HepG2 (cell line): Measurements from ENCODE around the gene TOMM22. TPM values are rescaled to one million over a fixed set of nuclear protein-coding genes. Genes with fewer than 3 reads are reported as not detected.

Experiments used
- ATM ChIP-seq: fragments of 450-650 bp; IDR thresholded peaks from 2 replicates; pipeline ENCODE4 v1.7.1; 2017; ENCODE audit warnings: mild to moderate bottlenecking, borderline replicate concordance
- BORCS8-MEF2B ChIP-seq: sonication (generic); formaldehyde crosslinking; IDR thresholded peaks from 2 replicates; pipeline ENCODE4 v1.8.0; 2022; ENCODE audit warnings: mild to moderate bottlenecking, missing genetic modification reagents
- EHMT2 ChIP-seq: fragments of 200-600 bp; sonication (generic); IDR thresholded peaks from 2 replicates; pipeline ENCODE4 v1.7.0; 2017; ENCODE audit warnings: antibody characterized with exemption, low read depth, low read length, borderline replicate concordance
- GZF1 ChIP-seq: sonication (generic); formaldehyde crosslinking; IDR thresholded peaks from 2 replicates; pipeline ENCODE4 v1.5.1; 2020; ENCODE audit warnings: mild to moderate bottlenecking, missing genetic modification reagents
- KDM4B ChIP-seq: sonication (generic); formaldehyde crosslinking; IDR thresholded peaks from 2 replicates; pipeline ENCODE4 v1.4.0; 2020; ENCODE audit warnings: missing genetic modification reagents
- KLF15 ChIP-seq: sonication (generic); formaldehyde crosslinking; IDR thresholded peaks from 2 replicates; pipeline ENCODE4 v1.8.1; 2023; ENCODE audit warnings: borderline replicate concordance, mild to moderate bottlenecking, inconsistent platforms, missing genetic modification reagents, mixed read lengths
- MBD4 ChIP-seq: IDR thresholded peaks from 2 replicates; pipeline ENCODE4 v1.6.1; 2012; ENCODE audit warnings: low read length, inconsistent platforms, borderline replicate concordance
- ZNF333 ChIP-seq: sonication (generic); formaldehyde crosslinking; IDR thresholded peaks from 2 replicates; pipeline ENCODE4 v1.4.0; 2020; ENCODE audit warnings: mild to moderate bottlenecking, missing genetic modification reagents, borderline replicate concordance
- ZNF530 ChIP-seq: sonication (generic); formaldehyde crosslinking; IDR thresholded peaks from 2 replicates; pipeline ENCODE4 v1.5.0; 2020; ENCODE audit warnings: low read depth, mild to moderate bottlenecking, missing genetic modification reagents
- ZNF552 ChIP-seq: sonication (generic); formaldehyde crosslinking; IDR thresholded peaks from 2 replicates; pipeline ENCODE4 v1.9.0; 2022; ENCODE audit warnings: missing genetic modification reagents, mild to moderate bottlenecking, borderline replicate concordance
- ZNF746 ChIP-seq: sonication (generic); formaldehyde crosslinking; IDR thresholded peaks from 2 replicates; pipeline ENCODE4 v1.8.0; 2022; ENCODE audit warnings: mild to moderate bottlenecking, missing genetic modification reagents
- polyA plus RNA-seq, 8 experiments: library from polyadenylated mRNA; depleted of rRNA in 3 of 8; stranded (reverse) in 7 of 8; unstranded in 1 of 8; fragments of >200 nt; fragmentation: Illumina TruSeq in 4 of 8; extraction: Trizol in 4 of 8; gene quantifications; 2 replicates each; pipeline versions ENCODE4 v1.2.1 to v1.2.3, GENCODE V29; 2011 to 2016; ENCODE audit warnings: low read depth in 4 of 8, missing spikeins in 1 of 8, mixed read lengths in 1 of 8; ENCODE audit not compliant: insufficient read depth in 1 of 8
- total RNA-seq, 5 experiments: library from RNA; depleted of rRNA; stranded (reverse); fragments of >200 nt; fragmentation: Illumina TruSeq; extraction: Trizol; gene quantifications; 2 replicates each; pipeline ENCODE4 v1.2.3, GENCODE V29; 2016; ENCODE audit warnings: low read depth in 1 of 5
- TF ChIP-seq, protein P1 (sequence below): IDR thresholded peaks from 2 replicates; pipeline ENCODE4 v1.6.1; 2018; ENCODE audit warnings: missing genetic modification reagents
- TF ChIP-seq, protein P2 (sequence below): sonication (generic); formaldehyde crosslinking; conservative IDR thresholded peaks from 2 replicates; pipeline ENCODE4 v1.4.0; 2020; ENCODE audit warnings: missing genetic modification reagents
- TF ChIP-seq, protein P3 (sequence below): sonication (generic); formaldehyde crosslinking; conservative IDR thresholded peaks from 2 replicates; pipeline ENCODE4 v1.4.0; 2020; ENCODE audit warnings: missing genetic modification reagents
- TF ChIP-seq, protein P4 (sequence below): sonication (generic); formaldehyde crosslinking; IDR thresholded peaks from 2 replicates; pipeline ENCODE4 v1.9.0; 2021; ENCODE audit warnings: mild to moderate bottlenecking, missing genetic modification reagents
- TF ChIP-seq, protein P5 (sequence below): sonication (generic); formaldehyde crosslinking; IDR thresholded peaks from 2 replicates; pipeline ENCODE4 v1.4.0; 2020; ENCODE audit warnings: missing genetic modification reagents

The TOMM22 gene
- total and polyA plus RNA-seq, 2 of the 13 experiments (the other 11 are each of a cell fraction or from before 2014, with no cell fraction given) = 46.9 to 118 TPM

DNA sequence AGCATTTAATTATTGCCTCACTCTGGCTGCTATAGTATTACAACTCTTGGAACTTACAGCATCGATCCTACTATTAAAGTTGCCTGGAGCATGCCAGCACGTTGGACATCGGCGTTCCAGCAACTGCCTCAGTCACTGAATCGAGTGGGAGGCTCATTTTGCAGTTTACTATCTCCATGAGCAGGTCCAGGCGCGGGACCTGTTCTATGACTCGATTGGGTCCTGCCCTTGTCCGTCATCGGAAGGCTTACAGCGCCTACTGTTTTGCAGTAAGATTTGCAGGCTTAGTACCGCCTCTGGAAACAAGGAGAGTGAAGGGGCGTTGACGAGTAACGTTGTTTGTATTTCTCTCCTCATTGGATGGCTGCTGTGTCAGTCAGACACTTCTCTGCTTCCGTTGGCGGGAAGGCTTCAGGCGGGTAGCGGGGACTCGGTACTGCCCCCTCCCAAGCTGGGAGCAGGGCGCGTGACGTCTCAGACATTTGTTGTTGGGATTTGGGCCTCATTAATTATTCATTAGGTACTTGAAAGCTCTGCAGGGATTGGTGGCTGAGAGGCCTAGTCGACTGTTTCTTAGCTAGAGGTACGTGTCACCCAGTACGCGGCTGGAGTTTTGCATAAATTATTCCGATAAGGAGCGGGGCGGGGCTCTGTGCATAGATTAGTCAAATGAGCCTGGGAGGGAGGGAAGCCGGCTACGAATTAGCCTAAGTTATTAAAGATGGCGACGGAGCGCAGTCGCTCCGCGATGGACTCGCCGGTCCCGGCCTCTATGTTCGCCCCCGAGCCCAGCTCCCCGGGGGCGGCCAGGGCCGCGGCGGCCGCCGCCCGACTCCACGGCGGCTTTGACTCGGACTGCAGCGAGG, 23.7 kb downstream of the TOMM22 start, which contains the start of gene GTPBP1 (continued):
- TF ChIP-seq, protein P1, sequence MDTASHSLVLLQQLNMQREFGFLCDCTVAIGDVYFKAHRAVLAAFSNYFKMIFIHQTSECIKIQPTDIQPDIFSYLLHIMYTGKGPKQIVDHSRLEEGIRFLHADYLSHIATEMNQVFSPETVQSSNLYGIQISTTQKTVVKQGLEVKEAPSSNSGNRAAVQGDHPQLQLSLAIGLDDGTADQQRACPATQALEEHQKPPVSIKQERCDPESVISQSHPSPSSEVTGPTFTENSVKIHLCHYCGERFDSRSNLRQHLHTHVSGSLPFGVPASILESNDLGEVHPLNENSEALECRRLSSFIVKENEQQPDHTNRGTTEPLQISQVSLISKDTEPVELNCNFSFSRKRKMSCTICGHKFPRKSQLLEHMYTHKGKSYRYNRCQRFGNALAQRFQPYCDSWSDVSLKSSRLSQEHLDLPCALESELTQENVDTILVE = no peak
- TF ChIP-seq ATM = no peak
- TF ChIP-seq, protein P2, sequence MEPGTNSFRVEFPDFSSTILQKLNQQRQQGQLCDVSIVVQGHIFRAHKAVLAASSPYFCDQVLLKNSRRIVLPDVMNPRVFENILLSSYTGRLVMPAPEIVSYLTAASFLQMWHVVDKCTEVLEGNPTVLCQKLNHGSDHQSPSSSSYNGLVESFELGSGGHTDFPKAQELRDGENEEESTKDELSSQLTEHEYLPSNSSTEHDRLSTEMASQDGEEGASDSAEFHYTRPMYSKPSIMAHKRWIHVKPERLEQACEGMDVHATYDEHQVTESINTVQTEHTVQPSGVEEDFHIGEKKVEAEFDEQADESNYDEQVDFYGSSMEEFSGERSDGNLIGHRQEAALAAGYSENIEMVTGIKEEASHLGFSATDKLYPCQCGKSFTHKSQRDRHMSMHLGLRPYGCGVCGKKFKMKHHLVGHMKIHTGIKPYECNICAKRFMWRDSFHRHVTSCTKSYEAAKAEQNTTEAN (CRISPR knock-in tag) = no peak
- TF ChIP-seq GZF1 (CRISPR knock-in tag) = no peak
- no peak for TF ChIP-seq ZNF530
- TF ChIP-seq, protein P3, sequence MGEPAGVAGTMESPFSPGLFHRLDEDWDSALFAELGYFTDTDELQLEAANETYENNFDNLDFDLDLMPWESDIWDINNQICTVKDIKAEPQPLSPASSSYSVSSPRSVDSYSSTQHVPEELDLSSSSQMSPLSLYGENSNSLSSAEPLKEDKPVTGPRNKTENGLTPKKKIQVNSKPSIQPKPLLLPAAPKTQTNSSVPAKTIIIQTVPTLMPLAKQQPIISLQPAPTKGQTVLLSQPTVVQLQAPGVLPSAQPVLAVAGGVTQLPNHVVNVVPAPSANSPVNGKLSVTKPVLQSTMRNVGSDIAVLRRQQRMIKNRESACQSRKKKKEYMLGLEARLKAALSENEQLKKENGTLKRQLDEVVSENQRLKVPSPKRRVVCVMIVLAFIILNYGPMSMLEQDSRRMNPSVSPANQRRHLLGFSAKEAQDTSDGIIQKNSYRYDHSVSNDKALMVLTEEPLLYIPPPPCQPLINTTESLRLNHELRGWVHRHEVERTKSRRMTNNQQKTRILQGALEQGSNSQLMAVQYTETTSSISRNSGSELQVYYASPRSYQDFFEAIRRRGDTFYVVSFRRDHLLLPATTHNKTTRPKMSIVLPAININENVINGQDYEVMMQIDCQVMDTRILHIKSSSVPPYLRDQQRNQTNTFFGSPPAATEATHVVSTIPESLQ = 0 out of 2 replicates have a peak, but pooled peaks have one; percentile 55
- TF ChIP-seq BORCS8-MEF2B = no peak; the same call in none of the 2 replicates
- no peak for TF ChIP-seq MBD4
- no peak for TF ChIP-seq EHMT2
- no peak for TF ChIP-seq KDM4B
- TF ChIP-seq ZNF333 (CRISPR knock-in tag) = no peak
- TF ChIP-seq, protein P4, sequence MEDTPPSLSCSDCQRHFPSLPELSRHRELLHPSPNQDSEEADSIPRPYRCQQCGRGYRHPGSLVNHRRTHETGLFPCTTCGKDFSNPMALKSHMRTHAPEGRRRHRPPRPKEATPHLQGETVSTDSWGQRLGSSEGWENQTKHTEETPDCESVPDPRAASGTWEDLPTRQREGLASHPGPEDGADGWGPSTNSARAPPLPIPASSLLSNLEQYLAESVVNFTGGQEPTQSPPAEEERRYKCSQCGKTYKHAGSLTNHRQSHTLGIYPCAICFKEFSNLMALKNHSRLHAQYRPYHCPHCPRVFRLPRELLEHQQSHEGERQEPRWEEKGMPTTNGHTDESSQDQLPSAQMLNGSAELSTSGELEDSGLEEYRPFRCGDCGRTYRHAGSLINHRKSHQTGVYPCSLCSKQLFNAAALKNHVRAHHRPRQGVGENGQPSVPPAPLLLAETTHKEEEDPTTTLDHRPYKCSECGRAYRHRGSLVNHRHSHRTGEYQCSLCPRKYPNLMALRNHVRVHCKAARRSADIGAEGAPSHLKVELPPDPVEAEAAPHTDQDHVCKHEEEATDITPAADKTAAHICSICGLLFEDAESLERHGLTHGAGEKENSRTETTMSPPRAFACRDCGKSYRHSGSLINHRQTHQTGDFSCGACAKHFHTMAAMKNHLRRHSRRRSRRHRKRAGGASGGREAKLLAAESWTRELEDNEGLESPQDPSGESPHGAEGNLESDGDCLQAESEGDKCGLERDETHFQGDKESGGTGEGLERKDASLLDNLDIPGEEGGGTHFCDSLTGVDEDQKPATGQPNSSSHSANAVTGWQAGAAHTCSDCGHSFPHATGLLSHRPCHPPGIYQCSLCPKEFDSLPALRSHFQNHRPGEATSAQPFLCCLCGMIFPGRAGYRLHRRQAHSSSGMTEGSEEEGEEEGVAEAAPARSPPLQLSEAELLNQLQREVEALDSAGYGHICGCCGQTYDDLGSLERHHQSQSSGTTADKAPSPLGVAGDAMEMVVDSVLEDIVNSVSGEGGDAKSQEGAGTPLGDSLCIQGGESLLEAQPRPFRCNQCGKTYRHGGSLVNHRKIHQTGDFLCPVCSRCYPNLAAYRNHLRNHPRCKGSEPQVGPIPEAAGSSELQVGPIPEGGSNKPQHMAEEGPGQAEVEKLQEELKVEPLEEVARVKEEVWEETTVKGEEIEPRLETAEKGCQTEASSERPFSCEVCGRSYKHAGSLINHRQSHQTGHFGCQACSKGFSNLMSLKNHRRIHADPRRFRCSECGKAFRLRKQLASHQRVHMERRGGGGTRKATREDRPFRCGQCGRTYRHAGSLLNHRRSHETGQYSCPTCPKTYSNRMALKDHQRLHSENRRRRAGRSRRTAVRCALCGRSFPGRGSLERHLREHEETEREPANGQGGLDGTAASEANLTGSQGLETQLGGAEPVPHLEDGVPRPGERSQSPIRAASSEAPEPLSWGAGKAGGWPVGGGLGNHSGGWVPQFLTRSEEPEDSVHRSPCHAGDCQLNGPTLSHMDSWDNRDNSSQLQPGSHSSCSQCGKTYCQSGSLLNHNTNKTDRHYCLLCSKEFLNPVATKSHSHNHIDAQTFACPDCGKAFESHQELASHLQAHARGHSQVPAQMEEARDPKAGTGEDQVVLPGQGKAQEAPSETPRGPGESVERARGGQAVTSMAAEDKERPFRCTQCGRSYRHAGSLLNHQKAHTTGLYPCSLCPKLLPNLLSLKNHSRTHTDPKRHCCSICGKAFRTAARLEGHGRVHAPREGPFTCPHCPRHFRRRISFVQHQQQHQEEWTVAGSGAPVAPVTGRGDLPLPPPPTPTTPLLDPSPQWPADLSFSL (CRISPR knock-in tag) = no peak
- no peak for TF ChIP-seq KLF15
- no peak for TF ChIP-seq ZNF746 (CRISPR knock-in tag)
- no peak for TF ChIP-seq ZNF552 (CRISPR knock-in tag)
- TF ChIP-seq, protein P5, sequence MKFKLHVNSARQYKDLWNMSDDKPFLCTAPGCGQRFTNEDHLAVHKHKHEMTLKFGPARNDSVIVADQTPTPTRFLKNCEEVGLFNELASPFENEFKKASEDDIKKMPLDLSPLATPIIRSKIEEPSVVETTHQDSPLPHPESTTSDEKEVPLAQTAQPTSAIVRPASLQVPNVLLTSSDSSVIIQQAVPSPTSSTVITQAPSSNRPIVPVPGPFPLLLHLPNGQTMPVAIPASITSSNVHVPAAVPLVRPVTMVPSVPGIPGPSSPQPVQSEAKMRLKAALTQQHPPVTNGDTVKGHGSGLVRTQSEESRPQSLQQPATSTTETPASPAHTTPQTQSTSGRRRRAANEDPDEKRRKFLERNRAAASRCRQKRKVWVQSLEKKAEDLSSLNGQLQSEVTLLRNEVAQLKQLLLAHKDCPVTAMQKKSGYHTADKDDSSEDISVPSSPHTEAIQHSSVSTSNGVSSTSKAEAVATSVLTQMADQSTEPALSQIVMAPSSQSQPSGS (CRISPR knock-in tag) = peak; percentile 50; the same call in 1 of the 2 replicates
